Measurements from ENCODE around the gene MCHR2. TPM values are rescaled to one million over a fixed set of nuclear protein-coding genes. Genes with fewer than 3 reads are reported as not detected.

Gene MCHR2
- total and polyA plus RNA-seq, 11 donors = not detected

DNA sequence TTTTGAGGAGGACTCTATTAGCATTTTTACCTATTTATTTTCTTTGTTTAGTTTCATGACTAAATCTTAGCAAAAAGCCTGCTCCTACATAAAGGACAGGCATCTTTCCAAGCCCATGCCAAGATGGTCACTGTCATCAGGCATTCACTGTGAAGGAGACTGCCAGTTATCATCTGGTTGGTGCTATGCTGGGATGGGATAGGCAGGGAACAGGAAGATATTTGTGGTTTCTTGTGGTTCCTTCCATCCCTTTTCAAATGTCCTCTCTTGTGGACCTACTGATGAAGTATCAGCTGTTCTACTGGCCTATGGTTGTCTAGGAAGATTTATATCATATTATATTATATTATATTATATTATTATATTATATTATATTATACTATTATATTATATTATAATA, 107.0 kb downstream of the MCHR2 start:
- Histone ChIP-seq H3K9me3 (no peaks in the 10 kb centered on the region), H3K27me3 (no peaks in the 10 kb centered on the region), H3K4me3 (no peak overlapping the region), H3K27ac (no peak overlapping the region), H3K36me3 (no peaks in the 10 kb centered on the region), H3K4me1 (no peaks in the 10 kb centered on the region)
- ATAC-seq (no peak), DNase-seq (no peak)
- TF ChIP-seq POLR2A (IDR thresholded peaks at IDR 0.05) (no peak), CTCF (IDR thresholded peaks at IDR 0.05) (no peak)
- intact Hi-C loops (cut with DNase I) = no loop called here

- Histone ChIP-seq H3K4me3 (no peak overlapping the region), H3K27me3 (no peaks in the 10 kb centered on the region), H3K9me3 (no peaks in the 10 kb centered on the region), H3K4me1 (no peaks in the 10 kb centered on the region), H3K36me3 (no peaks in the 10 kb centered on the region), H3K27ac (no peak overlapping the region)
- DNase-seq = no peak
- intact Hi-C loops (cut with DNase I) = no loop called here
- ATAC-seq = no peak
- TF ChIP-seq CTCF (IDR thresholded peaks at IDR 0.05) (no peak), POLR2A (IDR thresholded peaks at IDR 0.05) (no peak)
- 72 to 83% (median 77%) methylated on average over 3 of the region's 3 CpGs for WGBS, 4 donors
Observed at GRCh38 chr6:99885051-99885450, 109.0 kb downstream of the MCHR2 start.

GRCh38 chr6:99882128-99882702, 111.8 kb downstream of the MCHR2 start:
- Histone ChIP-seq H3K9me3 (no peaks in the 10 kb centered on the region), H3K4me3 (no peak overlapping the region), H3K27ac (no peak overlapping the region), H3K36me3 (no peaks in the 10 kb centered on the region), H3K4me1 (no peaks in the 10 kb centered on the region), H3K27me3 (peaks cover 0 to 5% (median 0%) of the 10 kb centered on the region in 9 donors)
- DNase-seq (no peak), ATAC-seq (no peak)
- intact Hi-C loops (cut with DNase I) = no loop called here
- no peak for TF ChIP-seq CTCF (IDR thresholded peaks at IDR 0.05)
- no peak for TF ChIP-seq POLR2A (IDR thresholded peaks at IDR 0.05)
- 80 to 87% (median 82%) methylated on average over 4 of the region's 4 CpGs for WGBS, 4 donors

DNA sequence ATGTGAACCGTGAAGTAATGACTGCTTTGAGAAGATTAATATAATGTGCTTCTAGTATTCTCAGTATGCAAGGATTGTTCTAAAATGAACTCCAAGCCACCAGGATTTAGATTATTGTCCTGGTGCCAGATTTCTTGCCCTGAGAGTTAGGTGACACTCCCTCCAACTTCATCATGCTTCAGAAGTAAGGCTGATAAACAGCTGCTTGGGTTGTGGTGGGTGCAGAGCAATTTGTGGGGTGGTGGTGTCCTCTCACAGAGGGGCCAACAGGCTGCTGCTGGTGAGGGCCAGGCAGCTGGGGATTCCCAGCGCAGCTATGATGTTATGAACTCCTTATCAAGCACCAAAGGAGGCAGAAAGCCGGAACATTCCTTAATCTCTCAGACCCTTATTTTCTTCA, 114.6 kb downstream of the MCHR2 start:
- DNase-seq = no peak
- 37 to 60% (median 39%) methylated on average over 3 of the region's 3 CpGs for WGBS, 4 donors
- H3K36me3 ChIP-seq = no peaks in the 10 kb centered on the region
- no peaks in the 10 kb centered on the region for H3K4me1 ChIP-seq
- H3K9me3 ChIP-seq = no peaks in the 10 kb centered on the region
- intact Hi-C loops (cut with DNase I) = no loop called here
- ATAC-seq = no peak
- H3K4me3 ChIP-seq = no peak overlapping the region
- H3K27ac ChIP-seq = no peak overlapping the region
- peaks cover 0 to 5% (median 0%) of the 10 kb centered on the region in 9 donors for H3K27me3 ChIP-seq
- no peak for TF ChIP-seq POLR2A (IDR thresholded peaks at IDR 0.05)
- no peak for TF ChIP-seq CTCF (IDR thresholded peaks at IDR 0.05)
